KOPT-K1 (cell line): ENCODE data around the gene OR5M8.

Source experiments
- H3K27ac ChIP-seq: fragments of 200-600 bp; sonication (generic); 2 replicates; pipeline ENCODE4 v1.5.1; 2016; ENCODE audit warnings: antibody characterized with exemption, mild to moderate bottlenecking, low read depth, low read length; ENCODE audit not compliant: poor library complexity, severe bottlenecking
- H3K36me3 ChIP-seq: fragments of 200-600 bp; sonication (generic); 2 replicates; pipeline ENCODE4 v1.5.1; 2017; ENCODE audit warnings: antibody characterized with exemption, mild to moderate bottlenecking, low read length, moderate library complexity; ENCODE audit not compliant: insufficient read depth
- H3K9me3 ChIP-seq: fragments of 200-600 bp; sonication (generic); 2 replicates; pipeline ENCODE4 v1.5.1; 2017; ENCODE audit warnings: antibody characterized with exemption, low read length, mild to moderate bottlenecking; ENCODE audit not compliant: insufficient read depth, poor library complexity, severe bottlenecking

Gene OR5M8

DNA sequence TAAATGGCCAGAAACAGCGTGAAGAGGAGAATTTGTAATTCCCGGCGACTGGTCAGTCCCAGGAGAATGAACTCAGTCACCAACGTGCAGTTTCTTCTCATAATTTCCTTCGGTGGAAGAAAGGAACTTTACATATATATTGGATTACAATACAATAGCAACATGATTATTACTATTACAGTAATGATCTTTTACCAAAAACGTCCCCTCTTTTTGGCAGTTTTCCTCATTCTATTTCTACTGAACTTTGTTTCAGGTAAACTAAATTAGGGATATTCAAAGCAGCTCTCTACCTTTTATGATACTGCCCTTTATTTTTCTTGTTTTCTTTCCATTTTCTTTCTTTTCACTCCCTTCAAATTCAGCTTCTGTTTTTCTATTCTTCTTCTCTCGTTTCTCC lies at the start of gene OR5M8:
TSS of gene OR5M8 (minus strand) at position 101 of the 400 bp plus-strand sequence. CDS start at position 101, 0 bp downstream.
- H3K27ac ChIP-seq: no peak within 1 kb of the TSS
- no peaks in the 10 kb centered on the region for H3K9me3 ChIP-seq
- H3K36me3 ChIP-seq: no peaks in the 10 kb centered on the region

DNA sequence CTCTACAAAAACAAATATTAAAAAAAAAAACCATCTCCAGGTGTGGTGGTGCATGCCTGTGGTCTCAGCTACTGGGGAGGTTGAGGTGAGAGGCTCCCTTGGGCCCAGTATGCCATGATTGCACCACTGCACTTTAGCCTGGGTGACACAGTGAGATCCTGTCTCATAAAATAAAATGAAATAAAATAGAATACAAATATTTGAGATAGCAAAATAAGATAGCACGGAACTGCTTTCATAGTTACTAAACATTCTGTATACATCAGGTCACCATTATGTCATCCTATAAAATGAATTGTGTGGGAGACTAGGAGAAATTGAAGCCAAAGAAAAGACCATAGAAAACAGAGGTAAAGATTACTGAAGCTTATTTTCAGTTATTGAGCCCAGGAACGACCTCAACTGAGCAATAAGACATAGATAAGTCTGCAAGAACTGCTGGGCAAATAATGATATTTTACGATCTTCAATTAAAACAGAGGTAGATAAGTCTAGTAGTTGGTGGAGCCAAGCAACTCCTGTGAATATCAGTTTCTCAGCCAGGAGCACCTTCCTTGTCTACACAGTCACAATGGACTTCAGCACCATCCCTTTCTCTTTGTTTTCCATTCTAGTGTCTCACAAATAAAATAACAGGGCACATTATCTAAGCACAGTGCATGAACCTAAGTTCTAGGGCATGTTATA lies 42.0 kb upstream of the OR5M8 start:
- Histone ChIP-seq H3K36me3 (no peaks in the 10 kb centered on the region), H3K27ac (no peak overlapping the region), H3K9me3 (no peaks in the 10 kb centered on the region)

DNA sequence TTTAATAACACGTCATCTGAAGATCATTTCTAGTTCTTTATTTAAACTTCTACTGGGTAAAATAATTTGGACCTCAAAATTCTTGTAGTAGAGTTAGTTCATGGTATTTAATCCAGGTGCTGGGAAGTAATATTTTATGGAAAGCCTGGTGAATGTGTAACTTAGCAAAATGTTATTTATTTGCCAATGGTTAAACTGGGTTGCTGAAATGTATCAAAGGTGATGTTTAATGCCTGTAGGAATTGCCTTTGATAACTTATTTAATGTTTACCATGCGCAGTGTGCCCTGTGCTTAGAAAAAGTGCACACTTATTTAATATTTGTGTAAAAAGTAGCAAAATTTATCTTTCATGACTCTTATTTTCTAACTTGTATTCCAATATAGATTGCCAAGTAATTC lies 40.7 kb upstream of the OR5M8 start:
- no peaks in the 10 kb centered on the region for H3K36me3 ChIP-seq
- H3K27ac ChIP-seq: no peak overlapping the region
- no peaks in the 10 kb centered on the region for H3K9me3 ChIP-seq

DNA sequence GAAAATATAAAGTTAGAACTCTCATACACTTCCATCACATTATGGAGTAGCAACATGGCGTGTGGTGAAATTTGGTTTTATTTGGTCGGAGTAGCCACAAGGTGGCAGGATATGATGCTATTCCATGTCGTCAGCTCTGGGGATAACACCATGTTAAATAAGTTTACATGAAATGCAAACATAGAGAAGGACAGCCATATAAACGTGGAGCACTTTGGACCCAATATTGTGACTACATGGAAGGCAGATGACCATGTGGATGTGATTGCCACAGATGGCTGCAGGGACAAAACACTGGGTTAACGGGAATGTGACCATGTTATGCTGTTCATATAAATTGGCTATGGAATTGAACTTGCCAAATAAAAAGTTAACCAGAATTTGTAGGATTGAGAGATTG lies 30.8 kb upstream of the OR5M8 start:
- H3K36me3 ChIP-seq: no peaks in the 10 kb centered on the region
- no peak overlapping the region for H3K27ac ChIP-seq
- no peaks in the 10 kb centered on the region for H3K9me3 ChIP-seq

DNA sequence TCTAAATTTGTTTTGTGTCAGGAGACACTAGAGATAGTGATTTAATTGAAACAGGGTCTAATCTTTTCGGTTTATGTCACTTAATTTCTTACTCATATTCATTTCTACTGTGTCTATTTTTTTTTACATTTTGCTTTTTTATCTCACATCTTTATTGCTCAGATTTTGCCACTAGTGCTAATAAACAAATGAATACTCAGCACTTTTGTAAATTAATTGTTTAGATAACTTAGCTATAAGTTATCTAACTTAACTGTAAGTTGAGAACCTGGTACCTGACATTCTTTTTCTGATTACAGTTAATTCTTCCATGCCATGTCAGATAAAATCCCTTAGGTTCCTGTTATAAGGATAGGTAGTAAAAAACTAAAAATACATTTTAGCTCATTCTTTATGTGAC lies 22.1 kb upstream of the OR5M8 start:
- Histone ChIP-seq H3K9me3 (no peaks in the 10 kb centered on the region), H3K36me3 (no peaks in the 10 kb centered on the region), H3K27ac (no peak overlapping the region)

DNA sequence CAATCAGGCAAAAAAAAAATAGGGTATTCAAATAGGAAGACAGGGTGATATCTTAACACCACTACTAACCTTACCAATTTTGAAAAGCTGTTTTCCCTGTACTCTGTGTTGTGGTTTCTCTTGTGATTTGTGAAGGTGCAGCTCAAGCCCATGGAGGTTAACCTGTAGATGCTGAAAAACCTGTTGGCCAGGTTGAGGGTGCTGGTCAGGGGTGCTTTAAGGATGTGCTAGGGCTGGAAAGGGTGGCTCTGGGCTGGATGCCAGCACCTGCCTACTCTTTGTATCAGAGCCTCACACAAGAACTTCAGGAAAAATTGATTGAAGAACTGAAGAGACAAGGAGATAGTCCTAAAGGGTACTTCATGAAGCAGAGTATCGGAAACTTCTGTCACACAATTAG lies 18.3 kb upstream of the OR5M8 start:
- no peaks in the 10 kb centered on the region for H3K9me3 ChIP-seq
- H3K36me3 ChIP-seq: no peaks in the 10 kb centered on the region

DNA sequence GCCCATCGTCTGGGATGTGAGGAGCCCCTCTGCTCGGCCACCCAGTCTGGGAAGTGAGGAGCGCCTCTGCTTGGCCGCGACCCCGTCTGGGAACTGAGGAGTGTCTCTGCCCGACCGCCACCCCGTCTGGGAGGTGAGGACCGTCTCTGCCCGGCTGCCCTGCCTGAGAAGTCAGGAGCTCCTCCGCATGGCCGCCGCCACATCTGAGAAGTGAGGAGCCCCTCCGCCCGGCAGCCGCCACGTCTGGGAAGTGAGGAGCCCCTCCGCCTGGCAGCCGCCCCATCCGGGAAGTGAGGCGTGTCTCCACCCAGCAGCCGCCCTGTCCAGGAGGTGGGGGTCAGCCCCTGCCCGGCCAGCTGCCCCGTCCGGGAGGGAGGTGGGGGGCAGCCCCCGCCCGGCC lies 5.8 kb upstream of the OR5M8 start:
- Histone ChIP-seq H3K27ac (no peak overlapping the region), H3K36me3 (no peaks in the 10 kb centered on the region), H3K9me3 (no peaks in the 10 kb centered on the region)

More for the DNA sequence above, 18.3 kb upstream of the OR5M8 start:
- no peak overlapping the region for H3K27ac ChIP-seq

DNA sequence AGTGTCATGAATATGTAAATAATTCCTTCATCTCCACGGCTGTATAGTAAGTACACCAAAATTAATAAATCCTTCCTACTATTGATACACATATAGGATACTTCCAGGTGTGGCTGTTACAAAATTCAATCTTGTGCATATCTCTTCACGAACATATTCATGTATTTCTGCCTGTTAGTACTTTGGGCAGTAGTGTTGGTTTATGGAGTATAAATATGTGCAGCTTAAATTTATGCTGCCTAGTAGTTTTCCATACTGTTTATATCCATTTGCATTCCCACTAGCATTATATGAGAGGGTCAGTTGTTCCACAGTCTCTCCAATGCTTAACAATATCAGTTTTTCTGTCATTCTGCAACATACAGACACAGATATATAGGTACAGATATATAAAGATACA lies 3.9 kb upstream of the OR5M8 start:
- no peaks in the 10 kb centered on the region for H3K9me3 ChIP-seq
- no peak overlapping the region for H3K27ac ChIP-seq
- no peaks in the 10 kb centered on the region for H3K36me3 ChIP-seq

DNA sequence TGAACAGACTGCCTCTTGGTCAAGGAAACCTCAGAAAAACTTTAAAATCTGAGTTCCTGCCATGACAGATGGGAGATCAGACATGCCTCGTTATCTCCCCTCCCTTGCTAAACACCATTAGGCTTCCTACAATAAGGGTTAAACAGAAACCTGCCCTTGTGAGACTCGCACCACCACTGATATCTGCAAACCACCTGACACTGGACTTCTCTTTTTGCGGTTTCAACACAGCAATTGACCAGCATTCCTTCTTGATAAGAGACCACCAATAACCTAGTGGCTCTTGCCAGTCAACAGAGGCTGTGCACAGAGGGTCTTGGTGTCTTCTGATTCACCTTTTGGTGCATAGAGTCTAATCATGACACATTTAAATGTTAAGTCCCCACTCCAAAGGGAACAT lies 4.4 kb downstream of the OR5M8 start:
- Histone ChIP-seq H3K27ac (no peak overlapping the region), H3K36me3 (no peaks in the 10 kb centered on the region), H3K9me3 (no peaks in the 10 kb centered on the region)

DNA sequence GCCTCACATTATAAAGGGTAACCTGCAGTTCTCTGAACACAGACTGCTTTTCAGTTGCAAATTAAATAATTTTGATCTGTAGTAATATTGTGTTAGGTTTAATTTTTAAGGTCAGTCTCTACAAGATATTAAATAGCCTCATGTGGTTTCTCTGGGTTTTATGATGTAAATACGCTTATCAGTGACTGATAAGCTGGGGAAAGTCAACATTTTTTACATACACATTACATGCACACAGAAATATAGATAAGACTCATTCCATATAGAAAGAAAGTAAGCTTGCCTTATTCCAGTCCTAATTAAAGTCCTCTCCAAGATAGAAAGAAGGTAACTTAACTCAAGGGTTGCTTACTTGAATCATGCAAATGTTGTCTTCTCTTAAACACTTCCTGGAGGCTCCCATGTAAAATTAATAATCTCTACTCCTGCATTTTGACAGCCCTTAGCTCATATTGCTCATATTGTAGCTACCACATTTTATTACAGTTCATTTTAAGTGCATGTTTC lies 16.4 kb downstream of the OR5M8 start:
- no peaks in the 10 kb centered on the region for H3K36me3 ChIP-seq
- no peaks in the 10 kb centered on the region for H3K9me3 ChIP-seq
- no peak overlapping the region for H3K27ac ChIP-seq

DNA sequence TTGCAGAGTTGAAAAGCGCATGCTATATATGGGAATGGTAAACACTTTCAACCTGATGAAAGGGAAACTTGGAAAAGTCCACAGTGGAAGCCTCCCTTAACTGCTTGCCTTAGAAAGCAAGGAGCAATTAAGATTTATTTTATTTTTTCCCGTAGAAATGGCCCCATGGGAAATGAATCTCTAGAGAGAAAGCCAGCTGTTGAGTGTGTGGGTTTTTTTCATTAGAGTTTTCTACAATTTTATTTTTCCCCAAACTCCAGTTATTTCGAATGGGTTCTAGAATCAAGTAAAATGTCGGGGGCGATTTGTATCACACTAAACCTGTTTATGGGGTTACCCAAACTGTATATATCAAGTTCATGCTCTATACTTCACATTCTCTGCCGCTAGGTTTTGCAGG lies 17.9 kb downstream of the OR5M8 start, which contains the start of gene OR5M3:
TSS of gene OR5M3 (minus strand) at position 101 of the 400 bp plus-strand sequence. CDS start 2,855 bp downstream, outside the sequence.
- no peak within 1 kb of the TSS for H3K27ac ChIP-seq
- H3K9me3 ChIP-seq: no peaks in the 10 kb centered on the region
- no peaks in the 10 kb centered on the region for H3K36me3 ChIP-seq

DNA sequence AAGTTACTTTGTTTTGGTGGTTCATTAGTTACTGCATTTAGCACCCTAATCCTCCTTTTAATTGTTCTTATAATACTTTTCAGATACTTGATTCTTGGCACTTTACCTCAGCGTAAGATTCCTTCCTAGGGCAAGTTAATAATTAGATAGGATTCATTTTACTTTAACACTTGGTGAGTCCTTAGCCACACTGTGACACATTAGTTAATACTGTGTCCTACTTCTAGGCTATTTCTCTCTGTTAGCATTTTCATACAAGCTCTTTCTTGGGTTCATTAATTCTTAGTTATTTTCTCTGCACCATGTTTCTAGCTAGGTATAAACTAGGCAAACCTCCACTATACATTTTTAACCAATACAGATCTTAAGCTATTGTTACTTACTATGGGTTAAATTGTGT lies 34.1 kb downstream of the OR5M8 start:
- Histone ChIP-seq H3K27ac (no peak overlapping the region), H3K36me3 (no peaks in the 10 kb centered on the region), H3K9me3 (no peaks in the 10 kb centered on the region)

DNA sequence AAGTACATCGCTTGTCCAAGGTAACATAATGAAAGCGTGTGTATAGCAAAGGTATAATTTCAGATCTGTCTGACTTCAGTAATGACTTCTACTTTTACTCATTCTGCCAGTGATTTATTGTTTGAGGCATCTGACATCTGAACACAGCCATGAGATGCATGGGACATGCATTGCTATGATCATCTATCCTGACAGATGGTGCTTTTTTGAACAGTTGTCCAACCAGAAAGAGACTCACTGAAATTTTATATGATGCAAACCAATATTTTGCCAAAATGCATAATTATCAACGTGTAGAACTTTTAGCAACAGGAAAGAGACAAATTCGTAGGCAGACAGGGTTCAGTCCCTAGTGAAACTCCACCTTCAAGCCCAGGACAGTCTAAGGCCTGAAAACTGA lies 37.6 kb downstream of the OR5M8 start:
- Histone ChIP-seq H3K36me3 (no peaks in the 10 kb centered on the region), H3K9me3 (no peaks in the 10 kb centered on the region)

More for the DNA sequence above, 37.6 kb downstream of the OR5M8 start:
- no peak overlapping the region for H3K27ac ChIP-seq
